Activated B cell treated with CpG ODN at 0.5 μM for 24 hours (primary cell): ENCODE results near the gene METTL23. TPM values are rescaled to one million over a fixed set of nuclear protein-coding genes. Genes with fewer than 3 reads are reported as not detected.

Experiments used
- ATAC-seq: fragments of 200-7000 bp; cut with Tn5 transposase; one replicate; pipeline ENCODE4 v1.10.0; 2021; ENCODE audit warnings: low read depth, mild to moderate bottlenecking, moderate library complexity
- CTCF ChIA-PET: fragments of 350-600 bp; sonication (Branson Sonifier 250); formaldehyde crosslinking; loops from one replicate; lab custom pipeline; 2021; ENCODE audit warnings: antibody characterized with exemption; lab: Charles Lee
- POLR2A ChIA-PET: fragments of 350-600 bp; sonication (Branson Sonifier 250); formaldehyde crosslinking; loops from one replicate; lab custom pipeline; 2021; ENCODE audit warnings: antibody characterized with exemption; lab: Charles Lee
- DNase-seq: peaks from one replicate; pipeline ENCODE4 v3.0.0; 2022
- H3K27ac Mint-ChIP-seq: one replicate; pipeline ENCODE4 v1.8.0; 2020; ENCODE audit warnings: mixed read lengths
- H3K27me3 Mint-ChIP-seq: one replicate; pipeline ENCODE4 v1.8.0; 2021; ENCODE audit warnings: mixed read lengths
- H3K36me3 Mint-ChIP-seq: one replicate; pipeline ENCODE4 v1.8.0; 2021; ENCODE audit warnings: low read depth, mixed read lengths
- H3K4me1 Mint-ChIP-seq: one replicate; pipeline ENCODE4 v1.8.0; 2021; ENCODE audit warnings: mixed read lengths
- H3K4me3 Mint-ChIP-seq: one replicate; pipeline ENCODE4 v1.8.0; 2020; ENCODE audit warnings: mild to moderate bottlenecking, mixed read lengths
- H3K9me3 Mint-ChIP-seq: one replicate; pipeline ENCODE4 v1.8.0; 2020; ENCODE audit warnings: mixed read lengths
- CTCF ChIP-seq: fragments of 200-600 bp; IDR thresholded peaks from one replicate; pipeline ENCODE4 v1.8.0; 2022; ENCODE audit warnings: antibody characterized with exemption, mild to moderate bottlenecking
- intact Hi-C: fragments of 100-400 bp; cut with micrococcal nuclease; formaldehyde crosslinking; loops from one replicate; pipeline ENCODE4 v1.15.1; 2024
- total RNA-seq: library from RNA; stranded (reverse); gene quantifications from 2 replicates; pipeline ENCODE4 v1.2.3, GENCODE V29; 2022

METTL23 gene
- total RNA-seq, 1 donor from 2014 or later: 56.0 TPM

GRCh38 chr17:76700270-76700616, 26.4 kb upstream of the METTL23 start:
- H3K4me3 Mint-ChIP-seq: no peak overlapping the region
- H3K27me3 Mint-ChIP-seq: no peaks in the 10 kb centered on the region
- ChIA-PET POLR2A (no interaction called here), CTCF (no interaction called here)
- peaks cover 21% of the 10 kb centered on the region for H3K4me1 Mint-ChIP-seq
- DNase-seq (no peak), ATAC-seq (no peak)
- no peaks in the 10 kb centered on the region for H3K9me3 Mint-ChIP-seq
- intact Hi-C loops: no loop called here
- no peaks in the 10 kb centered on the region for H3K36me3 Mint-ChIP-seq
- no peak for TF ChIP-seq CTCF
- no peak overlapping the region for H3K27ac Mint-ChIP-seq

GRCh38 chr17:76700617-76701470, 25.8 kb upstream of the METTL23 start:
- Mint-ChIP-seq H3K27ac (no peak overlapping the region), H3K9me3 (no peaks in the 10 kb centered on the region), H3K36me3 (no peaks in the 10 kb centered on the region), H3K4me1 (peaks cover 17% of the 10 kb centered on the region), H3K27me3 (no peaks in the 10 kb centered on the region), H3K4me3 (no peak overlapping the region)
- CTCF ChIA-PET: no interaction called here
- ATAC-seq (no peak), DNase-seq (no peak)
- no peak for TF ChIP-seq CTCF
- intact Hi-C loops: no loop called here
- POLR2A ChIA-PET: no interaction called here

- POLR2A ChIA-PET: no interaction called here
- no peak for ATAC-seq
- H3K9me3 Mint-ChIP-seq: no peaks in the 10 kb centered on the region
- H3K27me3 Mint-ChIP-seq: no peaks in the 10 kb centered on the region
- TF ChIP-seq CTCF: no peak
- H3K4me3 Mint-ChIP-seq: no peak overlapping the region
- CTCF ChIA-PET: no interaction called here
- H3K27ac Mint-ChIP-seq: no peak overlapping the region
- intact Hi-C loops: no loop called here
- peaks cover 14% of the 10 kb centered on the region for H3K4me1 Mint-ChIP-seq
- no peak for DNase-seq
- H3K36me3 Mint-ChIP-seq: no peaks in the 10 kb centered on the region
Observed at GRCh38 chr17:76701471-76701967, 25.1 kb upstream of the METTL23 start.

DNA sequence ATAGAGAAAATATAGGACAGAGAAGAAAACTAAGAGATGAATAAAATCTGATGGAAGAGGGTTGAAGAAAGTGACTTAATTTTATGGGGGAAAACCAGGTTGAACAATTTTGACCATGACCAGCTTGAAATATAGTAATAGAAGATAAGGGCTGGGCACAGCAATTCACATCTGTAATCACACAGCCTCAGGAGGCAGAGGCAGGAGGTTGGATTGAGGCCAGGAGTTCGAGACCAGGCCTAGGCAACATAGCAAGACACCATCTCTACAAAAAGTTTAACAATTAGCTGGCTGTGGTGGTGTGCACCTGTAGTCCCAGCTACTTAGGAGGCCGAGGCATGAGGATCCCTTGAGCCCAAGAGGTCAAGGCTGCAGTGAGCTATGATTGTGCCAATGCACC, 24.6 kb upstream of the METTL23 start:
- CTCF ChIA-PET: no interaction called here
- no peak overlapping the region for H3K27ac Mint-ChIP-seq
- TF ChIP-seq CTCF: no peak
- H3K27me3 Mint-ChIP-seq: no peaks in the 10 kb centered on the region
- intact Hi-C loops: no loop called here
- DNase-seq (no peak), ATAC-seq (no peak)
- POLR2A ChIA-PET: no interaction called here
- H3K4me1 Mint-ChIP-seq: peaks cover 9% of the 10 kb centered on the region
- H3K4me3 Mint-ChIP-seq: no peak overlapping the region
- H3K9me3 Mint-ChIP-seq: no peaks in the 10 kb centered on the region
- no peaks in the 10 kb centered on the region for H3K36me3 Mint-ChIP-seq

GRCh38 chr17:76702941-76703637, 23.6 kb upstream of the METTL23 start:
- CTCF ChIA-PET: no interaction called here
- H3K9me3 Mint-ChIP-seq: no peaks in the 10 kb centered on the region
- TF ChIP-seq CTCF: no peak
- no peak for ATAC-seq
- H3K36me3 Mint-ChIP-seq: no peaks in the 10 kb centered on the region
- intact Hi-C loops: no loop called here
- H3K4me3 Mint-ChIP-seq: no peak overlapping the region
- H3K27ac Mint-ChIP-seq: no peak overlapping the region
- no peak for DNase-seq
- no peaks in the 10 kb centered on the region for H3K27me3 Mint-ChIP-seq
- POLR2A ChIA-PET: no interaction called here
- H3K4me1 Mint-ChIP-seq: no peaks in the 10 kb centered on the region
